Endothelial cell of umbilical vein (primary cell): Measurements from ENCODE around the gene FMN1. TPM values are rescaled to one million over a fixed set of nuclear protein-coding genes. Genes with fewer than 3 reads are reported as not detected.

Experiments used
- BruUV-seq: library from RNA; stranded (reverse); fragments of 400-500 nt; replicated peaks from 2 replicates; lab custom pipeline; 2021; lab: Mats Ljungman, UMichigan
- CTCF ChIA-PET: fragments of 300-600, 350-600 bp; sonication (Branson Sonifier 250); formaldehyde crosslinking; loops from one replicate; lab custom pipeline; 2021; ENCODE audit warnings: antibody characterized with exemption, inconsistent platforms; lab: Charles Lee
- POLR2A ChIA-PET: fragments of 300-600, 350-600 bp; sonication (Branson Sonifier 250); formaldehyde crosslinking; loops from one replicate; lab custom pipeline; 2021; ENCODE audit warnings: antibody characterized with exemption, inconsistent platforms; lab: Charles Lee
- DNase-seq: peaks from one replicate; pipeline ENCODE4 v3.0.0-alpha.2; 2011; ENCODE audit warnings: low read depth, low spot score
- FAIRE-seq: peaks from 2 replicates; lab custom pipeline; 2011; peaks lifted over from hg19 to GRCh38; lab: Jason Lieb, UNC
- H2AFZ ChIP-seq: 2 replicates; pipeline ENCODE4 v1.6.0; 2012; ENCODE audit warnings: low read depth, low read length, control low read depth, inconsistent platforms
- H3K27ac ChIP-seq: 2 replicates; pipeline ENCODE4 v1.5.1; 2011; ENCODE audit warnings: low read depth, mild to moderate bottlenecking, control low read depth, low read length, moderate library complexity; ENCODE audit not compliant: insufficient read depth
- H3K27me3 ChIP-seq, 2 experiments: 2 replicates each; pipeline versions ENCODE4 v1.6.0 to v1.6.1; 2011; ENCODE audit warnings: low read length in 2 of 2, mixed read lengths in 1 of 2; ENCODE audit not compliant: control insufficient read depth in 2 of 2, insufficient read depth in 2 of 2
- H3K36me3 ChIP-seq, 2 experiments: 2 replicates in 1 of 2; 3 replicates in 1 of 2; pipeline ENCODE4 v1.5.1; 2011; ENCODE audit warnings: low read length in 2 of 2, mild to moderate bottlenecking in 1 of 2, moderate library complexity in 1 of 2; ENCODE audit not compliant: control insufficient read depth in 2 of 2, insufficient read depth in 2 of 2; ENCODE audit errors: extremely low read depth in 1 of 2
- H3K4me1 ChIP-seq: 3 replicates; pipeline ENCODE4 v1.5.1; 2011; ENCODE audit warnings: mild to moderate bottlenecking, low read length; ENCODE audit not compliant: control insufficient read depth, insufficient read depth; ENCODE audit errors: extremely low read depth
- H3K4me2 ChIP-seq: 2 replicates; pipeline ENCODE4 v1.6.1; 2011; ENCODE audit warnings: low read length, control low read depth, mixed read lengths; ENCODE audit not compliant: insufficient read depth
- H3K4me3 ChIP-seq, 3 experiments: fragments of 200-600 bp in 1 of 3; sonication (generic), shearing (Covaris generic) in 1 of 3; replicated peaks in 1 of 3; 2 replicates each; pipeline ENCODE4 v1.5.1; 2011 to 2016; ENCODE audit warnings: control low read depth in 3 of 3, low read length in 3 of 3, mild to moderate bottlenecking in 2 of 3, inconsistent platforms in 1 of 3, low read depth in 1 of 3, moderate library complexity in 1 of 3; ENCODE audit not compliant: insufficient read depth in 1 of 3
- H3K79me2 ChIP-seq: 2 replicates; pipeline ENCODE4 v1.6.0; 2012; ENCODE audit warnings: low read length, inconsistent platforms; ENCODE audit not compliant: control insufficient read depth, insufficient read depth
- H3K9ac ChIP-seq: replicated peaks from 2 replicates; pipeline ENCODE3; 2011; ENCODE audit warnings: low read length, control low read depth; ENCODE audit not compliant: insufficient read depth; ENCODE audit errors: extremely low read depth
- H3K9me1 ChIP-seq: replicated peaks from 3 replicates; pipeline ENCODE4 v1.6.0; 2011; ENCODE audit warnings: mild to moderate bottlenecking, low read length; ENCODE audit not compliant: control insufficient read depth, insufficient read depth; ENCODE audit errors: extremely low read depth
- H3K9me3 ChIP-seq: replicated peaks from 2 replicates; pipeline ENCODE4 v1.5.1; 2012; ENCODE audit warnings: low read length, inconsistent platforms; ENCODE audit not compliant: control insufficient read depth, insufficient read depth
- H4K20me1 ChIP-seq: replicated peaks from 2 replicates; pipeline ENCODE3; 2011; ENCODE audit warnings: mild to moderate bottlenecking, low read length; ENCODE audit not compliant: control insufficient read depth, insufficient read depth; ENCODE audit errors: extremely low read depth
- CTCF ChIP-seq, 2 donors: IDR thresholded peaks; 1 replicate in 1 of 2; 2 replicates in 1 of 2; pipeline ENCODE4 v1.5.1; 2011; ENCODE audit warnings: low read length in 2 of 2, mild to moderate bottlenecking in 2 of 2, moderate library complexity in 2 of 2, control low read depth in 1 of 2, inconsistent platforms in 1 of 2, low read depth in 1 of 2; ENCODE audit not compliant: insufficient read depth in 1 of 2; ENCODE audit errors: extremely low read depth in 1 of 2
- EZH2 ChIP-seq: IDR thresholded peaks from 2 replicates; pipeline ENCODE4 v1.6.1; 2012; ENCODE audit warnings: borderline replicate concordance, low read depth, mild to moderate bottlenecking, moderate library complexity, low read length, inconsistent platforms; ENCODE audit not compliant: severe bottlenecking
- FOS ChIP-seq: IDR thresholded peaks from 2 replicates; pipeline ENCODE4 v1.6.1; 2011; ENCODE audit warnings: mild to moderate bottlenecking, low read length, moderate library complexity, borderline replicate concordance; ENCODE audit not compliant: insufficient read depth
- GATA2 ChIP-seq: IDR thresholded peaks from 2 replicates; pipeline ENCODE4 v1.7.0; 2011; ENCODE audit warnings: low read depth, mild to moderate bottlenecking, moderate library complexity, mixed read lengths, low read length; ENCODE audit not compliant: insufficient read length, insufficient read depth
- JUN ChIP-seq: IDR thresholded peaks from 2 replicates; pipeline ENCODE4 v1.6.1; 2011; ENCODE audit warnings: borderline replicate concordance, low read depth; ENCODE audit not compliant: insufficient read length, insufficient read depth
- MAX ChIP-seq: IDR thresholded peaks from 2 replicates; pipeline ENCODE4 v1.6.1; 2011; ENCODE audit not compliant: insufficient read depth, insufficient read length
- MYC ChIP-seq: IDR thresholded peaks from one replicate; pipeline ENCODE4 v1.6.1; 2011; ENCODE audit warnings: mild to moderate bottlenecking, low read depth, low read length
- POLR2A ChIP-seq: IDR thresholded peaks from 2 replicates; pipeline ENCODE4 v1.6.1; 2012; ENCODE audit warnings: low read depth, mild to moderate bottlenecking, control low read depth, low read length
- POLR2AphosphoS5 ChIP-seq: IDR thresholded peaks from 2 replicates; pipeline ENCODE4 v1.6.1; 2012; ENCODE audit warnings: low read depth, mild to moderate bottlenecking, control low read depth, low read length, moderate library complexity; ENCODE audit not compliant: insufficient read depth
- dilution Hi-C: fragments of 300-500 bp; cut with MboI; formaldehyde crosslinking; loops from one replicate; pipeline ENCODE4 v1.15.0; 2019; ENCODE audit warnings: low sequenced_read_pairs; ENCODE audit not compliant: extremely low pct_ligation_motif_present
- intact Hi-C: fragments of 100-400 bp; cut with micrococcal nuclease; formaldehyde crosslinking; loops from one replicate; pipeline ENCODE4 v1.10.0; 2022
- polyA plus RNA-seq, 4 experiments: library from polyadenylated mRNA; depleted of rRNA in 3 of 4; stranded (reverse) in 3 of 4; unstranded in 1 of 4; fragments of >200 nt; gene quantifications; 2 replicates each; pipeline versions ENCODE4 v1.2.1 to v1.2.3, GENCODE V29; 2011 to 2012; ENCODE audit warnings: missing spikeins in 1 of 4
- total RNA-seq: library from RNA; stranded (reverse); gene quantifications from 2 replicates; pipeline ENCODE4 v1.2.3, GENCODE V29; 2021

FMN1 gene
- total and polyA plus RNA-seq, 2 donors (not counting 3 experiments of a cell fraction or from before 2014, with no cell fraction given): 0.01 to 0.29 TPM

DNA sequence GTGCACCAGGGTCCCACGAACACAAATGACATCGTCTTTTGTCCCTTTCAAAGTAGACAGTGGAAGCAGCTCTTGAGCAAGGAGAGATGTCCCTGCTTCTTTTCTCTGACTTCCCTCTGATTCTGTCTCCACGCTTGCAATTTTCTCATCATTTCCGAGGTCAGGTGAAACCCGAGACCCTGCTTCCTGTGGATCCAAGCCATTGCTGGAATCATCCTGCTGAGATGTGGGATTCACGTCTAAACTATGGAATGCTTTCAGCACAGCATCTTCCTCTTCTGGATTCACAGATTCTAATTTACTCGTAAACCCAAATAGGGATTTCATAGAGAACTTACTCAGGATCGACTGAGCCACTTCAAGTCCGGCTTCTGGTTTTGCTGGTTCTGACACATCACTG, 127.1 kb downstream of the FMN1 start:
- no TSS peak for BruUV-seq

More for the DNA sequence above, 127.1 kb downstream of the FMN1 start:
- no peak for DNase-seq
- Histone ChIP-seq H3K27me3 (peaks cover 3% of the 10 kb centered on the region in 2 experiments), H3K9me3 (no peaks in the 10 kb centered on the region), H3K36me3 (no peaks in the 10 kb centered on the region), H3K9ac (no peak overlapping the region), H4K20me1 (no peaks in the 10 kb centered on the region), H3K4me3 (no peak overlapping the region), H3K4me1 (peaks cover 4% of the 10 kb centered on the region), H3K79me2 (no peaks in the 10 kb centered on the region), H3K9me1 (no peaks in the 10 kb centered on the region), H3K27ac (no peak overlapping the region), H2AFZ (no peak overlapping the region), H3K4me2 (no peak overlapping the region)
- no peak for FAIRE-seq
- dilution Hi-C loops (no loop called here), intact Hi-C loops (loop anchor here (5.0 kb wide), 1 partner anchor 45 kb away; no protein-coding TSS in a partner anchor)
- ChIA-PET POLR2A (no interaction called here), CTCF (interaction anchor here (1.7 kb wide), 1 partner anchor 19 kb away, joined by 5 read pairs; no protein-coding TSS in a partner anchor)
- TF ChIP-seq CTCF (IDR thresholded peaks at IDR 0.05; ENCODE audit: extremely low read depth in 1 of 2, insufficient read depth in 1 of 2, low read depth in 1 of 2, low read length in 2 of 2) (no peak), POLR2A (no peak), FOS (no peak), EZH2 (no peak), GATA2 (no peak), JUN (no peak), MAX (no peak), MYC (no peak), POLR2AphosphoS5 (no peak)
